GM15510 (cell line): Measurements from ENCODE around the gene DOCK3.

Source experiments
- POLR2A ChIP-seq: IDR thresholded peaks from 3 replicates; pipeline ENCODE4 v1.6.1; 2011; ENCODE audit warnings: borderline replicate concordance; ENCODE audit not compliant: insufficient read length; ENCODE audit errors: extremely low read depth

Gene DOCK3

DNA sequence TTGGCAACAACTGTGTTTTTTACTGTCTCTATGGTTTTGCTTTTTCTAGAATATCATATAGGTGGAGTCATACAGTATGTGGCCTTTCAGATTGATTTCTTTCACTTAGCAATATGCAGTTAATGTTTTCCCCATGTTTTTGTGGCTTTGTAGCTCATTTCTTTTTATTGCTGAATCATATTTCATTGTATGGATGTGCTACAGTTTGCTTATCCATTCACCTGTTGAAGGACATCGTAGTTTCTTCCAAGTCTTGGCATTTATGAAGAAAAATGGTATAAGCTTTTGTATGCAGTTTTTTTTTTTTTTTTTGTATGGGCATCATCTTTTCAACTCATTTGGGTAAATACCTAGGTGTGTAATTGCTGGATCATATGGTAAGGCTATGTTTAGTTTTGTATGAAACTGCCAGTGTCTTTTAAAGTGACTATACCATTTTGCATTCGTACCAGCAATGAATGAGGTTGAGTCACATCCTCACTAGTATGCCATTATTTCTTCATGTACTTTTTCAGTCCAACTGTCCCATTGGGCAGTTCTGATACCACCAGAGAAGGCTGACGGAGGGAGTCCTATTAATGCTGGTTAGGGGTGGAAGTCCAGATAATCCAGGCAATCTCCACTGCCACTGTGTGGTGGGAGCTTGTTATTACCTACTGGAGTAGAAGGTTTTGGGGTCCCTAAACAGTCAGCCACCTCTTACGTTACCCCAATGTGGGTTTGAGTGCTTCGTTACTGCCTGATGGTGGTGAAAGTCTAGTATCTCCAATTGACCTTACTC lies 210.5 kb downstream of the DOCK3 start:
- no peak for TF ChIP-seq POLR2A

DNA sequence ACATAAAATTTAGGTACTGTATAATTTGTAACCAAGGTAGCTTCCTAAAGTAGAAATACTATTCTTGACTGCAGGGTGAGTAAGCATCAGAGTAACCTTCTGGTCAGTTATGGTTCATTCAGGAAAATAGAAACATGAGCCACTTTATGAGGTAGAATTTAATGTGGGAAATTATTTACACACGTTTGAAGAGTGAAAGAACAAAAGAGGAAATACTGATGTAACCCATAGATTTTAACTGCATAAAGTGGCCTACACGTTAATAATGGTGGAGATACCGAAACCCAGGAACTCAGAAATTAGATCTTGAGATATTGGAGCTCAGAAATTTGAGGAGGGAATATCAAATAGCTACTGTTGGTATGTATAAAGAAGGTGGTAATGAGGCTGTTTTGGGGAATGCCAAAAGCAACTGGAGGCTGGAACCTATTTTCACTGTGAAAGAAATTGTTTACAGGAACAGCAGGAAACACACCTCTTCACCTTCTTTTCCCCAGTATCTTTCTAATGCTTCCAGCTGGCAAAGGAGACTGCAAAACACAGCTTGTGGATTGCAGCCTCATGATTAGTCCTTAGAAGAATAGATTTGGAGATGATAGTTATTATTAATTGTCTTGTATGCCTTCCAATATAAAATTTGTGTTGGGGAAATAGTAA lies 216.1 kb downstream of the DOCK3 start:
- TF ChIP-seq POLR2A: no peak

DNA sequence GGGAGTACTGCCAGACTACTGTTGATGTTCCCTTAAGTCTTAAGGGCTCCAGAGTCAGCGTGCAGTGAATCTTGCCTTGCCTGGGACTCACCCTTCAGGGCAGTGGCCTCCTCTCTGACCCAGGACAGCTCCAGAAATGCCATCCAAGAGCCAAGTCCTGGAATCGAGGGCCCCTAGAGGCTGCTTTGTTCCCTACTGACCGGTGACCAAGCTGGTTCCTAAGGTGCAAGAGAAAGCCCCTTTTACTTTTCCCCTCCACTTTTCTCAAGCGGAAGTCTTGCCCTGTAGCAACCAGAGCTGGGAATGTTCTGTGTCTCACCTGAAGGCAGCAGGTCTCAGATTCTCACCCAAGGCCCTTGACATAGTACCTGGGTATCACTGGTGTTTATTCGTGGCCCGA lies 238.0 kb downstream of the DOCK3 start:
- no peak for TF ChIP-seq POLR2A

DNA sequence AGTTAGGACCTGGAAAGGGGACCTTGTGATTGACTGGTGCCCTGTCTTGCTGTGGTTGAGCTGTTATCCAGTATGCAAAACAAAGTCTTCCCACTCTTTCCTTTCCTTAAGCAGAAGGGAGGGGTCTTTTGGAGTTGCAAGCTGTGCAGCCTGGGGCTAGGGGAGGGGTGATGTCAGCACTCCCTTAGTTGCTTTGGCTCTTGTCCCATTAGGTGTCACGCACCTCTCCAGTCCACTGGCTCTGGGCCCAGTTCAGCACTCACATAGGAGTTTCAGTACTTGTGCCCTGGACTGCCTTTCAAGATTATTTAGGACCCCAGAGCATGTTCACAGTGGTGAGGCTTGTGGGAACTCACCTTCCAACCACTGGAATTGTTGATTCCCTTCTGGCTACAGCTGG lies 238.5 kb downstream of the DOCK3 start:
- TF ChIP-seq POLR2A: no peak

DNA sequence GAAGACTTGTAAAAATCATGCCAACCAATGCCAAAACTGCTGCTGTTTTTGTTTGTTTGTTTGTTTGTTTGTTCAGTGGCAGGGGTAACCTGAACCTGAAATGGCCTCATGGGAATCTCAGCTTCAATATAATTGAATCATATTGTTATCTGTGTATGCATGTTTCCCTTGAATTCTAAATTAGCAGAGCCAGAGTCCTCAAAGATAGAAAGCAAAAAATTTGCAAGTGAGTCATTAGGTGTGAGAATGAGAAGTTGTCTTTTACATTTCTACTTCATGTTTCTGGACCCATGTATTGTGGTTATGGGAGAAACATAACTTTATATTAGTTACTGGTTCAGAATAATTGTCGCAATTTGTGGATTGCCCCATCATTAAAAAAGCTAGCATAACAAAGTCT lies 249.2 kb downstream of the DOCK3 start:
- TF ChIP-seq POLR2A: no peak

DNA sequence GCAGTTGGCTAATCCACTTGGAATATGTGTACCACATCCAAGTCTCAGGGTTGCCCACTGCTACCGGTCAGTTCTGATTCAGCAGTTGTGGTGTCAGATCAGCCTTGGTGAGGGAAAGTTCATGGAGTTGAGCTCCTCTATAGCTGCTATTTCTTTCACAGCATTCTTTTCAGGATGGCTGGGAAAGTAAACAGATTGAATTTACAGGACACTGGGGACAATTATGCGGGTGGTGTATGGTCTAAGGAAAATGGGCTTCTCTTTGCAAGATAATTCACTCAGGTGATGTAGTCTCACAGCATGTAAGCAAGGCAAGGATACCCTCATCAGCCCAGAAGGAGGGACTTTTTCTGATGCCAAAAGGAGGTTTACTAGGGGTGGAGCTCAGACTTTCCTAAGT lies 249.9 kb downstream of the DOCK3 start:
- TF ChIP-seq POLR2A: no peak

DNA sequence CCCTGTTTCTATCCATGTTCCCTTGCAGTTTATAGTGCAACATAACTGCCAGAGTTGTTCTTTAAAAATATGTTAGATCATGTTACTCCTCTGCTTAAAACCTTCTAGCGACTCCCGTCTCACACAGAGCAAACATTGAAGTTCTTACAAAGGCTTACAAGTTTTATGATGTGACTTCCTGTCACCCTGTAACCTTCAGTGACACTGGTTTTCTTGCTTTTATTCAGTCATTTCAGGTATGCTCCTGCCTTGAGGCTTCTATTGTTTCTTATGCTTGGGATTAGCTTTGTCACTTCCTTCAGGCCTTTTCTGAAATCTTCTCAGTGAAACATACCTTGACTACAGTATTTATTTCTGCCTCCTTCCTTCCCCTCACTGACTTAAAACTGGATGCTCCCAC lies 252.1 kb downstream of the DOCK3 start:
- no peak for TF ChIP-seq POLR2A

DNA sequence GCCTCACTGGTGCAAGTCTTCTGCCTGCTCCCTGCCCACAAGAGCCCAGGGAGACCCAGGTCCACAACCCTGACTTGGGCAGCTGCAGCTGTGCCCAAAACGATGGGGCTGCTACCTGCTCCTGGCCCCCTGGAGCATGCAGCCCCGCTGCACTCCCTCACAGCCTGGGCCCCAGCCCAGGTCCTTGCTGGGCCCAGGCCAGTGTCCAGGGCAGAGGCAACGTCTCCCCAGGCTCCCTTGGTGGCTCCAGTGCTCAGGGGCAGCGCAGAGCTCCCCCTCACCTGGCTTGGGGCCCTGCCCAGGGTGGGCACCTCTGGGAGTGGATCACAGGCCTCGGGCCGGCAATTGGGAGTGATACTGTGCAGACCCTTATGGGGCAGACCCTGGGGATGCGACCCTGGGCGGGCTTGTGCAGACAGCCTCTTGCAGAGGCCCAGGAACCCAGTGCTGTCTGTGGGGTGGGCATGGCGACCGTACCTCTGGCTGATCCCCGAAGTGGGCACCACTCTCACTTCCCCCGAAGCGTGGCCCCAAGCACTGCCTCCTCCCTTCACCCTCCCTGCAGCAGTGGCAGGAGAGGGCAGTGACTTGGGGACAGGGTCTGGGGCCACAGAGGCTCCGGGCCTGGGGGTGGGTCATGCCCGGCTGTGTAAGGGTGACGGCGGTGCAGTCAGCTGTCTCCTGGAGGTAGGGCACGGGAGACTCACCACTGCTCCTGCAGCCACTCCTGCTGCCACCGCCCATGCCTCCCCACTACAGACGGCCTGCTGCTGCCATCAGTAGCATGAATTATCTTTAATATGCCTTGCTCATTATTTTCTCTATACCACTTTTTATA lies 255.9 kb downstream of the DOCK3 start:
- TF ChIP-seq POLR2A: no peak

DNA sequence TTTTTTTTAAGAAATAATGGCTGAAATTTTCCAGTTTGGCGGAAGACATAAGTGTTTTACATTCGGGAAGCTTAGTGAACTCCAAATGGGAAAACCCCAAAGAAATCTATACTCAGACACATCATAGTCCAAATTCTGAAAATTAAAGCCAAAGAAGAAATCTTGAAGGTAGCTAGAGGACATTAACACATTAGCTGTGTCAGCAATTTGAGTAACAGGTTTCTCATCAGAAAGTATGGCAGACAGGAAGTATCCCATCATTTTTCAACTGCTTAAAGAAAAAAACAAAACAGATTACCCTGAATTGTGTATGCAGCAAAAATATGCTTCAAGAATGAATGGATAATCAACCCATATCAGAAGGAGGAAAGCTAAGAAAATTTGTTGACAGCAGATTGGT lies 261.7 kb downstream of the DOCK3 start:
- no peak for TF ChIP-seq POLR2A

DNA sequence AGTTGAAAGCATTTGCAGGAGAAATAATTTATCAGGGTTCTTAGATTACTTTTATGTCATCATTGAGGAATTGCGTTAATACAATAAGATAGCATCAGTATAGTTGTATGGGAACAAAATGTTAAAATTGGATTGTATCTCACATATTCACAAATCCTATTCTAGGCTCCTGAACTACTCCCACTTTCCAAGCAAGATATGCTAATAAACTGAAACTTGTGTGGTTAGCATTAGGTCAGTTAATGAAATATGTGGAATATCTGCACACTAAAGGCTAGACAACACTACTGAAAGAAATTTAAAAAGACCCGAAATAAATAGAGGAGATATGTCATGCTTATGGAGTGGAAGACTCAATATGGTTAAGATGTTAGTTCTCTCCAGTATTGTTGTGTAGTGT lies 272.7 kb downstream of the DOCK3 start:
- no peak for TF ChIP-seq POLR2A

DNA sequence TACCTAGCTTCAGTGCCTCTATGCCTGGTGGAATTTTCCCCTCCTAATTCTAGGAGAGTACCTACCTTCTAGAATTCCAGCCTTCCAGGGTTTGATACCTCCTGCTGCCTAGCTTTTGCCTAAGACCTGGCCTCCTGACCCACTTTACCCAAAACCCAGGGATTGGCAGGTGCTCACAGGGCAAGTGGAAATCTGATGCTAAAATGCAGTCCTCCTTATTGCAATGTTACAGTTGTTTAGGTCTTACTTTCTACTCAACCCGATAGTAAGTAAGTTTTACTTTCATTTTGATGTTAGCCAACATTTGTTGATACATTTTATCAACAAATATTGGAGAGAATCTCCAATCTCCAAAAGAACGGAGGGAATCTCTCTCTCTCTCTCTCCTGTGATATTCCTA lies 275.9 kb downstream of the DOCK3 start:
- TF ChIP-seq POLR2A: no peak

DNA sequence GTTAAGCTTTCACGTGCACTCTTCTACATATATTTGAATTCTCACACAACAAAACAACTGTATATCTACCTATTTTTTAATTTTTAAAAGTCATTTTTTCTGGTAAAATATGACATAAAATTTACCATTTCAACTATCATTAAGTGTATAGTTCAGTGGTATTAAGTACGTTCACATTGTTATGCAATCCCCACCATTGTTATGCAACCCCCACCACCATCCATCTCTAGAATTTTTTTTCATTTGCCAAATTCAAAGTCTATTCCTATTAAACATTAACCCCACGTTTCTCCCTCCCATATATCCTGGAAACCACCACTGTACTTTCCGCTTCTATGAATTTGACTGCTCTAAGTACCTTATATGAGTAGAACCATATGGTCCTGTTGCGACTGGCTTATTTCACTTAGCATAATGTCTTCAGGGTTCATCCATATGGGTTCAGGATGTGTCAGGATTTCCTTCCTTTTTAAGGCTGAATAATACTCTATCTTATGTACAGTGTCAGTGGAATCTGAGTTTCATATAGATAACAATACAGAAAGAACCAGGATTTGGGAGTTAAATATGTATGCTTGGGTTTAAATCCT lies 279.2 kb downstream of the DOCK3 start:
- no peak for TF ChIP-seq POLR2A

DNA sequence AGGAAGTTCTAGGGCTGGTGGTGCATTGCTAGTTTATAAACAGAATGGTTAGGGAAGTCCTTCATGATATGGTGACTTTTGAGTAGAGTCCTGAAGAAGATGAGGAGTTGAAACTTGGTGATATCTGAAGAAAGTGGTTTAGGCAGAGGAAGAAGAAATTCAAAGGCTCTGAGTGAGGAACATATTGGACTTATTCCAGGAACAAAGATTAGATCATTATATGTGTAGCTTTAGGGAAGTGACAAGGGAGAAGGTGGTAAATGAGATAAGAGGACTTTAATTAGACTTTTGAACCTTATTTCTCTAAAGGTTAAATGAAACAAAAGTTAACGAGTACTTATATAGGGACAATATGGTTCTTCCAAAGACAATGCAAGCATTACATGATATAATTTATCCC lies 286.7 kb downstream of the DOCK3 start:
- TF ChIP-seq POLR2A: no peak

DNA sequence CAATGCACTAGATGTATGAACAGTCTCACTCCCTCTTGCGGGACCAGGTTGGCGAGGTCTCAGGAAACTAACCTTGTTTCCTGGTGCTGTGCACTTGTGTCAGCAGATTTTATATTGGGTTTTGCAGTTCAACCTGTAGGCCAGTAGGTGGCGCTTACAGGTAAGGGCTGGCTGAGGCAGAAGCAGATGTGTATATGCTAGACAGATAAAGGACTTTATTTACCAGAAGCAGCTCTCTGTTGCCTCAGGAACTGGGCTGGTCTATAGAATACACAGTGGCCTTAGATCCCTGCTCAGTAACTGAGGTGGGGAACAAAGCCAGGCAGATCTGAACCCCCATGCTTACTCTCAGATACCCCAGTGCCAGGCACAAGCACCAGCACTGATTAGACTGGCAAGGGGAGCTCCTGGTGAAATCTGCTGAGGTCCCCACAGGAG lies 296.8 kb downstream of the DOCK3 start:
- no peak for TF ChIP-seq POLR2A

DNA sequence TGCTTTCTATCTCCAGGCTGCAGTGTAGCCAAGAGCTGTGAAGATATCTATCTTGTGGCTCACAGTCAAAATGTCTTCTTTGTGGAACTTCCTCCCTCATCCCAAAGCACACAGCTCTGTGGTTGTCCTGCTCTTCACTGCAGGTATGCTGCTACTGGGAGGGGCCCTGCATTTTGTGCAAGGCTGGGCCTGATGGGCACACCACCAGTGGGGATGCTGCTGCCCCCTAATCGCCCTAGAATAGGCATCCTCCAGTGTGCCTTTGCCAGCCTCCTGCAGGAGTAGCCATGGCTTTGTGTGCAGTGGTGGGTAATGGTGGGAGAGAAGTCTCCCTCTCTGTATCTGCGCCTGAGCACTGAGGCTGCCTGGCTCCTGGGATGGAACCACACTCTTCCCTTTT lies 297.3 kb downstream of the DOCK3 start:
- TF ChIP-seq POLR2A: no peak
